ENCODE results near the gene ENG. TPM values are rescaled to one million over a fixed set of nuclear protein-coding genes. Genes with fewer than 3 reads are reported as not detected.

ENG gene
- total RNA-seq, 1 experiment from 2014 or later = 25.1 TPM

- no peak for TF ChIP-seq CTCF (IDR thresholded peaks at IDR 0.05)
- in situ Hi-C loops (cut with HindIII; ENCODE audit: low pct_unique_long_range_greater_than_20kb, low sequenced_read_pairs) = no loop called here
- Histone ChIP-seq H3K36me3 (ENCODE audit: control insufficient read depth, insufficient read depth, low read length) (no peaks in the 10 kb centered on the region), H3K4me1 (ENCODE audit: control insufficient read depth, insufficient read depth, low read length) (no peaks in the 10 kb centered on the region), H3K4me3 (ENCODE audit: low read depth in 2 of 2, low read length in 2 of 2) (no peak overlapping the region), H3K27me3 (ENCODE audit: control insufficient read depth, insufficient read depth, low read length) (no peaks in the 10 kb centered on the region), H3K27ac (ENCODE audit: low read length) (no peak overlapping the region), H3K9me3 (ENCODE audit: control insufficient read depth, insufficient read depth, low read depth, low read length) (no peaks in the 10 kb centered on the region)
- ATAC-seq = peak; percentile 13; the same call in 1 of the 2 replicates
- DNase-seq (ENCODE audit: low read depth, low spot score) = no peak
- no TSS peak for BruUV-seq (replicated peaks)
- CTCF ChIA-PET = no interaction called here
- intact Hi-C loops (cut with micrococcal nuclease; ENCODE audit: unreplicated experiment) = no loop called here
- POLR2A ChIA-PET = no interaction called here
These were observed 38.7 kb downstream of the ENG start for GRCh38 chr9:127815512-127816361.

GRCh38 chr9:127814619-127815511 is 39.6 kb downstream of the ENG start:
- TF ChIP-seq CTCF (IDR thresholded peaks at IDR 0.05) = no peak
- no peak for TF ChIP-seq REST (IDR thresholded peaks at IDR 0.05; ENCODE audit: insufficient read depth in 1 of 2, low read depth in 2 of 2, low read length in 1 of 2)
- no peak for TF ChIP-seq SIN3A (IDR thresholded peaks at IDR 0.05; ENCODE audit: borderline replicate concordance, insufficient read depth, low read depth, low read length)
- no peak for TF ChIP-seq POLR2AphosphoS5 (IDR thresholded peaks at IDR 0.05; ENCODE audit: low read depth, low read length)
- no peak for TF ChIP-seq TCF7L2 (IDR thresholded peaks at IDR 0.05; ENCODE audit: low read depth, low read length)
- DNase-seq (ENCODE audit: low read depth, low spot score) = no peak
- H3K9me3 ChIP-seq (ENCODE audit: control insufficient read depth, insufficient read depth, low read depth, low read length) = no peaks in the 10 kb centered on the region
- ATAC-seq = peak; percentile 17; the same call in 1 of the 2 replicates
- H3K4me3 ChIP-seq (ENCODE audit: low read depth in 2 of 2, low read length in 2 of 2) = no peak overlapping the region
- no peaks in the 10 kb centered on the region for H3K4me1 ChIP-seq (ENCODE audit: control insufficient read depth, insufficient read depth, low read length)
- H3K27ac ChIP-seq (ENCODE audit: low read length) = no peak overlapping the region
- BruUV-seq (replicated peaks) = TSS peak; percentile 94
- CTCF ChIA-PET = no interaction called here
- intact Hi-C loops (cut with micrococcal nuclease; ENCODE audit: unreplicated experiment) (no loop called here), in situ Hi-C loops (cut with HindIII; ENCODE audit: low pct_unique_long_range_greater_than_20kb, low sequenced_read_pairs) (no loop called here)
- no peaks in the 10 kb centered on the region for H3K27me3 ChIP-seq (ENCODE audit: control insufficient read depth, insufficient read depth, low read length)
- POLR2A ChIA-PET = interaction anchor here (0.6 to 0.7 kb wide), 2 partner anchors 30 to 1500 kb away, joined by 4 read pairs; no protein-coding TSS in a partner anchor
- H3K36me3 ChIP-seq (ENCODE audit: control insufficient read depth, insufficient read depth, low read length) = no peaks in the 10 kb centered on the region
